Measurements from ENCODE around the gene HAT1.
"Not testable (repeated sequence)": the region's sequence is repeated elsewhere in the genome, so short reads cannot be mapped to it uniquely, and the experiment has no call there.

The HAT1 gene

DNA sequence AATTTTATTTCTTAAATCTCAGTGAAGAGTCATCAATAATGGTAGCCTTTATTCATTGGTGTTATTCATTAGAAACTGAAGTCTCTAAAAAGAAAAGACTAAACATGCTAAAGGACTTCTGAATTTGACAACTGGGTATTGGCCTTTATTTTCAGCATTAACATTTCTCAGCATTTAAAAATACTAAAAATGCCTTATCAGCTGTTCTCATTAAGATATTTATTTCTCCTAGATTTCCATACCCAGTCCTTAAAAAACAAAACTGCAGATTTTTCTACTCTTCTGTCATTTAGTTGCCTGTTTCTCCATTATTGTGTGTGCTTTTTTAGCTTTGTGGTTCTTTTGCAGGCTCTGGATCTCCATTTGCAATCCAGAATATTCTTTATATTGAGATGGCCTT is 46.2 kb downstream of the HAT1 start:
- H3K27me3 Mint-ChIP-seq = no peaks in the 10 kb centered on the region
- H3K36me3 Mint-ChIP-seq = peaks cover 29% of the 10 kb centered on the region
- no peaks in the 10 kb centered on the region for H3K4me1 Mint-ChIP-seq
- H3K27ac Mint-ChIP-seq = no peak overlapping the region
- ATAC-seq (ENCODE audit: low read depth) (no peak), DNase-seq (ENCODE audit: low spot score in 2 of 2) (no peak)
- H3K4me3 Mint-ChIP-seq = no peak overlapping the region
- H3K9me3 Mint-ChIP-seq = no peaks in the 10 kb centered on the region

DNA sequence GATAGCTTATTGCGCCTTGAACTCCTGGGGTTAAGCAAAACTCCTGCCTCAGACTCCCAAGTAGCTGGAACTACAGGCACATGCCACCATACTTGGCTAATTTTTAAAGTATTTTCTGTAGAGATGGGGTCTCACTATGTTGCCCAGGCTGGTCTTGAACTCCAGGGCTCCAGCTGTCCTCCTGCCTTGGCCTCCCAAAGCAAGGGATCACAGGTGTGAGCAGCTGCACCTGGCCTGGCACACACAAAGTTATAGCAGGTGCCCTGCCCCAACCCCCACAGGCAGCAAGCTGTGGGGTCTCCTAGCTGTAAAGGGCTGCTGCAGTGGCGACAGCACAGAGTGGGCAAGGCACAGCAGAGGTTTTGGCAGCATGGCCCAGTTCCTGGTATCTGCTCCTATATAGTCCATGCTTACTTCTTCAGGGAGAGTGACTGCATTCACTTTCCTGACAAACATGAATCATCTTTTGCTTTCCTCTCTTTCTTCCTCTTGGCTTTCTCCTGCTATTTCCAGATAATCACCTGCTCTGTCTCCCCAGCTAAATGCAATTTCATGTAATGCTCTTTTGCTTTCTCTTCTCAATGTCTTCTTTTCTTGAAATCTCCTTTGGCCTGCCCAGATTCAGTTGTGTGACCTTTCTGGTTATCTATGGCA is 50.2 kb downstream of the HAT1 start:
- Mint-ChIP-seq H3K4me3 (no peak overlapping the region), H3K4me1 (no peaks in the 10 kb centered on the region)
- ATAC-seq (ENCODE audit: low read depth) = no peak

DNA sequence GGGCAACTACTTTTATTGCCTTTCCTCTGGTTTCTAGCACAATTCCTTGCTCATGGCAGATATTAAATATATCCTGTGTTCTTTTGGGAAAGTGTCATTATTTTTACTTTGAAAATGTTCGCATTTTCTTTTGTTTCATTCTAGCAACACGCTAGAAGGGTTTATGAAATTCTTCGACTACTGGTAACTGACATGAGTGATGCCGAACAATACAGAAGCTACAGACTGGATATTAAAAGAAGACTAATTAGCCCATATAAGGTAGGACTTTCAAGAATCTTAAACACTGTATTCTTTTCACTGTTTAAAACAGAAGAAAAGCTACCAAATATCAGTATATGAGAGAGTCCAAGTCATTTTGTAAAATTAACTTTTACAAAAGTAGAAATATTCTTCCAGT is 56.8 kb downstream of the HAT1 start:
- Mint-ChIP-seq H3K4me1 (no peaks in the 10 kb centered on the region), H3K27me3 (no peaks in the 10 kb centered on the region), H3K27ac (no peak overlapping the region), H3K36me3 (peaks cover 46% of the 10 kb centered on the region), H3K9me3 (peaks cover 5% of the 10 kb centered on the region), H3K4me3 (no peak overlapping the region)
- ATAC-seq (ENCODE audit: low read depth) = no peak
- DNase-seq (ENCODE audit: low spot score in 2 of 2) = no peak

More for the DNA sequence above, 50.2 kb downstream of the HAT1 start:
- Mint-ChIP-seq H3K9me3 (no peaks in the 10 kb centered on the region), H3K27me3 (no peaks in the 10 kb centered on the region), H3K27ac (peak overlapping the region; percentile 33), H3K36me3 (peaks cover 28% of the 10 kb centered on the region)
- no peak for DNase-seq (ENCODE audit: low spot score in 2 of 2)

DNA sequence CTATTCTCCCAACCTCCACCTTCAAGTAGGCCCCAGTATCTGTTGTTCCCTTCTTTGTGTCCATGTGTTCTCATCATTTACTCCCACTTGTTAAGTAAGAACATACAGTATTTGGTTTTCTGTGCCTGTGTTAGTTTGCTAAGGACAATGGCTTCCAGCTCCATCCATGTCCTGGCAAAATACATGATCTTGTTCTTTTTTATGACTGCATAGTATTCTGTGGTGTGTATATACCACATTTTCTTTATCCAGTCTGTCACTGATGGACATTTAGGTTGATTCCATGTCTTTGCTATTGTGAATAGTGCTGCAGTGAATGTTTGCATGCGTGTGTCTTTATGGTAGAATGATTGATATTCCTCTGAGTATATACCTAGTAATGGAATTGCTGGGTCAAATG is 61.7 kb downstream of the HAT1 start:
- not testable (repeated sequence) for DNase-seq (ENCODE audit: low spot score in 2 of 2); H3K4me1 Mint-ChIP-seq; H3K4me3 Mint-ChIP-seq; ATAC-seq (ENCODE audit: low read depth); H3K9me3 Mint-ChIP-seq; H3K27ac Mint-ChIP-seq; H3K27me3 Mint-ChIP-seq
- H3K36me3 Mint-ChIP-seq = peaks cover 23% of the 10 kb centered on the region

DNA sequence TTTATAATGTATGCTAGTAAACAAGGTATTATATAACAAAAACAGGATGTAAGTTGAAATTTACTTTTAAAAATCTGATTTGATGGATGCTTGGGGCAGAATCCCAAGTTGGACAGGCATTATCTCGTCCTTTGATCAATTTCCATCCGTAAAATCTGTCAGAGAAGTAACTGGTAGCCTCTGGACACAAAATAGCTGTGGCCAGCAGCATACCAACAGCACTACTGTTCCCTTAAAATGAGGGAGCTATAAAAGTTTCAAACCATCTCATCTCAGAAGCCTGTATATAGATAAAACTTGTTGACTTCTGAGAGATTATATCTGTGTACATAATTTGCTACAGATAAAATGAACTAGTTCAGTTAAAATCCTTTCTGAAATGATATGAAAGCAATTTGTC is 62.8 kb downstream of the HAT1 start:
- peaks cover 19% of the 10 kb centered on the region for H3K36me3 Mint-ChIP-seq
- no peak overlapping the region for H3K4me3 Mint-ChIP-seq
- H3K27ac Mint-ChIP-seq = no peak overlapping the region
- H3K27me3 Mint-ChIP-seq = no peaks in the 10 kb centered on the region
- DNase-seq (ENCODE audit: low spot score in 2 of 2) (no peak), ATAC-seq (ENCODE audit: low read depth) (no peak)
- H3K4me1 Mint-ChIP-seq = no peaks in the 10 kb centered on the region
- peaks cover 5% of the 10 kb centered on the region for H3K9me3 Mint-ChIP-seq

DNA sequence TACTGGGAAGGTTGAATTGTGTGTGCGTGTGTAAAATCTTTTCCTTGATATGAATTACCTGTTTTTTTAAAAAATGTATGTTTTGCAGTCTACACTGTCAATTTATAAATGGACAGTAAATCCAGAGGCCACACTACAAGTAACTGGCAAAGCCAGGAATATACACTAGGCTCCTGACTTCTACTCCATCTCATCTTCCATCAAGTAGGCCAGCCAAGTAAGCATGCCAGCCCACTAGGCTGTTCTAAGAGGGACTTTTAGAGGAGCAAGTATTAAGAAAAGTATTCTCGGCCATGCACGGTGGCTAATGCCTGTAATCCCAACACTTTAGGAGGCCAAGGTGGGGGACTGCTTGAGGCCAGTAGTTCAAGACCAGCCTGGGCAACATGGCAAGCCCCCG is 64.5 kb downstream of the HAT1 start:
- Mint-ChIP-seq H3K4me3 (no peak overlapping the region), H3K9me3 (peaks cover 5% of the 10 kb centered on the region), H3K27ac (no peak overlapping the region), H3K36me3 (peaks cover 17% of the 10 kb centered on the region), H3K4me1 (no peaks in the 10 kb centered on the region), H3K27me3 (no peaks in the 10 kb centered on the region)
- ATAC-seq (ENCODE audit: low read depth) = no peak
- no peak for DNase-seq (ENCODE audit: low spot score in 2 of 2)

DNA sequence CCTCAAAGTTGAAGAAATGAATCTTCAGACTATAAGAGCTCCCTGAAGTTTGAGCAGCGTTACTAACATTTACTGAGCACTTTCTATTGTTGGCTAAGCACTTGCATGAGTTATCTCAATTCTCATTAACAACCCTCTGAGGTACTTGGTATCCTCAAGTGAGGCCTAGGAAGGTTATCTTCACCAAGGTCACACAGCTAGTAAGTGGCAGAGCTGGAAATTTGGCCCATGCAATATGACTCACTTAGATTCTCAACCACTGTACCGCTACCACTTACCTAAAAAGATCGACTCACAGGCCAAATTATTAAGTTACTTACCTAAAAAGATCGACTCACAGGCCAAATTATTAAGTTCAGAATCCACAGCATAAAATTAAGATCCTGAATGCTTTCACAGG is 68.8 kb downstream of the HAT1 start:
- no peaks in the 10 kb centered on the region for H3K9me3 Mint-ChIP-seq
- no peaks in the 10 kb centered on the region for H3K27me3 Mint-ChIP-seq
- no peak for ATAC-seq (ENCODE audit: low read depth)
- H3K36me3 Mint-ChIP-seq = no peaks in the 10 kb centered on the region
- H3K27ac Mint-ChIP-seq = no peak overlapping the region
- H3K4me1 Mint-ChIP-seq = no peaks in the 10 kb centered on the region
- no peak for DNase-seq (ENCODE audit: low spot score in 2 of 2)
- H3K4me3 Mint-ChIP-seq = no peak overlapping the region

DNA sequence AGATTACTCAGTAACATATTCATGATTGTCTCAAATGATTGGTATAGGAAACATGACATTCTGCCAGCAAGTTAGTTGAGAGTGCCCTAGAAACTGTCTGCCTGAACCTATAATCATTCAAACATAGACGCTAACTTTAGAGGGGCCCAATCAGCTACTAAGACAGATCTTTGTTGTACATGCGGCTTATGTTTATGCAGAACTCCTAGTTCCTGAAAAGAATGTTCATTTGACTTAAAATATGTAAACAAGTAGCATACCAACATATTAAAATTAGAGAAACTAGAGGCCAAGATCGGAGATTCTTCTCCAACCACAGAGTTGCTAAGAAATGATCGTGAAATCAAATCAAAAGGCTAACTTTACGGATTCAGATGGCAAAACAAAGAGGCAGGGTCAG is 73.3 kb downstream of the HAT1 start:
- no peak for DNase-seq (ENCODE audit: low spot score in 2 of 2)

DNA sequence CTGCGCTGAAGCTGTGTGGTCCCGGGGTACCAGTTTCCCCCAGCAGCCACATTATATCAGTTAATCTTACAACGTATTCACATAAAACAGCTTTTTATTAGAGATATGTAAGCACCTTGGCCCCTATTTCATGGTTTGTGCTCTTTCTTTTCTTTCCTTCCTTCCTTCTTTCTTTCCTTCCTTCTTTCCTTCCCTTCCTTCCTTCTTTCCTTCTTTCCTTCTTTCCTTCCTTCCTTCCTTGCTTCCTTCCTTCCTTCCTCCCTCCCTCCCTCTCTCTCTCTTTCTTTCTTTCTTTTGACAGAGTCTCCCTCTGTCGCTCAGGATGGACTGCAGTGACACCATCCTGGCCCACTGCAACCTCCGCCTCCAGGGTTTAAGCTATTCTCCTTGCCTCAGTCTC is 73.8 kb downstream of the HAT1 start:
- DNase-seq (ENCODE audit: low spot score in 2 of 2) (no peak), ATAC-seq (ENCODE audit: low read depth) (no peak)
- Mint-ChIP-seq H3K27ac (no peak overlapping the region), H3K36me3 (no peaks in the 10 kb centered on the region), H3K4me1 (peaks cover 14% of the 10 kb centered on the region), H3K4me3 (no peak overlapping the region), H3K9me3 (no peaks in the 10 kb centered on the region), H3K27me3 (no peaks in the 10 kb centered on the region)

More for the DNA sequence above, 73.3 kb downstream of the HAT1 start:
- no peaks in the 10 kb centered on the region for H3K9me3 Mint-ChIP-seq
- no peak overlapping the region for H3K27ac Mint-ChIP-seq
- no peaks in the 10 kb centered on the region for H3K36me3 Mint-ChIP-seq
- no peak for ATAC-seq (ENCODE audit: low read depth)
- no peak overlapping the region for H3K4me3 Mint-ChIP-seq
- H3K4me1 Mint-ChIP-seq = peaks cover 14% of the 10 kb centered on the region
- no peaks in the 10 kb centered on the region for H3K27me3 Mint-ChIP-seq

DNA sequence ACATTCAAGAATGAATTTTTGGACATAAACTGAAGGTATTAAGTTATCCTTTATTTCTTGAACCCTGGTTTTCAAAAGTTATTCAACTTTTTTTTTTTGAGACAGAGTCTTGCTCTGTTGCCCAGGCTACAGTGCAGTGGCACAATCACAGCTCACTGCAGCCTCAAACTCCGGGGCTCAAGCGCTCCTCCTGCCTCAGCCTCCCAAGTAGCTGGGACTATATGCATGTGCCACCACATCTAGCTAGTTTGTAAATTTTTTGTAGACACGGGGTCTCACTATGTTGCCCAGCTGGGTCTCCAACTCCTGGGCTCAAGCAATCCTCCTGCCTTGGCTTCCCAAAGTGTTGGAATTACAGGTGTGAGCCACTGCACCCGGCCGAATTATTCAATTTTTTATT is 74.8 kb downstream of the HAT1 start:
- ATAC-seq (ENCODE audit: low read depth); DNase-seq (ENCODE audit: low spot score in 2 of 2); H3K36me3 Mint-ChIP-seq; H3K27me3 Mint-ChIP-seq; H3K4me3 Mint-ChIP-seq; H3K27ac Mint-ChIP-seq; H3K9me3 Mint-ChIP-seq: not testable (repeated sequence)
- H3K4me1 Mint-ChIP-seq = peaks cover 14% of the 10 kb centered on the region

DNA sequence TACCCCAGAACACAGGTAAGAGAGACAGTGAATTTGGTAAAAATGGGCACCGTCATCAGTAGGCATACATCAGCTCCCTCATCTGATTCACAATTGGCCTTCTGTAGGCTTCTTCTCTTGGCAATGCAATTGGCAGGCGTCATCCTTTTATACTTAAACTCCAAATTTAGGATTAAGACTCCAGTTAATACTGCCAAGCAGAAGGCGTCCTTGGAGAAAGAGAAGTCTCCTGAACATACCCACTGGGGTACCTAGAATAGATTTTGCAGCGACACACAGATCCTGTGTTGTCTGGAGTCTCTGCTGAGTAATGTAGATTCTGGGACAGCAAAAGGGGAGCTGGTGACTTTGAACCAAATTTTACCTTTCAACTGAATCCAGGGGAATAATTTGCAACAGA is 76.9 kb downstream of the HAT1 start:
- ATAC-seq (ENCODE audit: low read depth) (no peak), DNase-seq (ENCODE audit: low spot score in 2 of 2) (no peak)
- no peaks in the 10 kb centered on the region for H3K27me3 Mint-ChIP-seq
- H3K4me3 Mint-ChIP-seq = peak overlapping the region; percentile 91
- no peaks in the 10 kb centered on the region for H3K9me3 Mint-ChIP-seq
- H3K36me3 Mint-ChIP-seq = no peaks in the 10 kb centered on the region
- peaks cover 14% of the 10 kb centered on the region for H3K4me1 Mint-ChIP-seq
- H3K27ac Mint-ChIP-seq = no peak overlapping the region

DNA sequence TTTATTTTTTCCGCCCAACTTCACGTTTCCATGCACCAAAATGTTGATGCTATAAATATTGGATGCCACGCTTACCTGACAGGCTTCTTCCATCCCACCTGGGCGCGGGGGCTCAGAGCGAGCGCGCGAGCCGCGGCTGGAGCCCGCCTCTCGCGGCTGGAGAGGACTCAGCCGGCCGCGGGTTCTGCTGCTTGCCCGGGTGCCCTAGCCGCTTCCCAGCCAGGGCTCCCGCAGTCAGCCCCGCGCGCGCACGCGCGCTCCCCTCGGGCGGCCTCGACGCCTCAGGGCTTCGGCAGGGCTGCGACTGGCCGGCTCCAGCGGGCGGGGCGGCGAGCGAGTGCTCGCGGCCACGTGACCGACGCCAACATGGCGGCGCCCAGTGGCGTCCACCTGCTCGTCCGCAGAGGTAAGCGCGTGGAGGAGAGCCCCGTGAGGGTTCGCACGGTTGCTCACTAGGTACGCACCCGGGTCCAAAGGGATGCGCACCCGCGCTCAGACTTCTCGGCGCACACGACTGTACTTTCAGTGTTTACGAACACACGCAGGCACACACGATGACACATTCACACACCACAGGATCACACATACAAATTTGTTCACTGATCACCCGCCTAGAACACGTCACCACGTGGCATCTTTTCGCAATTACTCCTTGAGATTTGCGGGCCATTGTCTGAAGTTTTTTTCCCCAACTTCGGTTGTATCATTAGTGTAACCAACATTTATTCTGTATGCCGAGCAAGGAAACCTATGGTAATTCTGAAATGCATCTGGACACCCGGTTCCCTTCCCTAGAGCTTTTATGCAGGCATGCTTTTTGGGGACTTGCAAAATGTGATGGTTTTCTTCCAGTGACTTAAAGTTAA is 77.6 kb downstream of the HAT1 start, which contains the start of gene METAP1D:
Gene METAP1D (plus strand): TSS at position 350 of the 866 bp plus-strand sequence. CDS start 17 bp downstream, at position 367.
- peak; percentile 94 for ATAC-seq (ENCODE audit: low read depth)
- no peaks in the 10 kb centered on the region for H3K36me3 Mint-ChIP-seq
- peak within 1 kb of the TSS; percentile 91 for H3K4me3 Mint-ChIP-seq
- peak within 1 kb of the TSS; percentile 93 for H3K27ac Mint-ChIP-seq
- DNase-seq (ENCODE audit: low spot score in 2 of 2) = peak; percentile 70 to 78
- H3K4me1 Mint-ChIP-seq = peaks cover 14% of the 10 kb centered on the region
- H3K27me3 Mint-ChIP-seq = no peaks in the 10 kb centered on the region
- no peaks in the 10 kb centered on the region for H3K9me3 Mint-ChIP-seq

DNA sequence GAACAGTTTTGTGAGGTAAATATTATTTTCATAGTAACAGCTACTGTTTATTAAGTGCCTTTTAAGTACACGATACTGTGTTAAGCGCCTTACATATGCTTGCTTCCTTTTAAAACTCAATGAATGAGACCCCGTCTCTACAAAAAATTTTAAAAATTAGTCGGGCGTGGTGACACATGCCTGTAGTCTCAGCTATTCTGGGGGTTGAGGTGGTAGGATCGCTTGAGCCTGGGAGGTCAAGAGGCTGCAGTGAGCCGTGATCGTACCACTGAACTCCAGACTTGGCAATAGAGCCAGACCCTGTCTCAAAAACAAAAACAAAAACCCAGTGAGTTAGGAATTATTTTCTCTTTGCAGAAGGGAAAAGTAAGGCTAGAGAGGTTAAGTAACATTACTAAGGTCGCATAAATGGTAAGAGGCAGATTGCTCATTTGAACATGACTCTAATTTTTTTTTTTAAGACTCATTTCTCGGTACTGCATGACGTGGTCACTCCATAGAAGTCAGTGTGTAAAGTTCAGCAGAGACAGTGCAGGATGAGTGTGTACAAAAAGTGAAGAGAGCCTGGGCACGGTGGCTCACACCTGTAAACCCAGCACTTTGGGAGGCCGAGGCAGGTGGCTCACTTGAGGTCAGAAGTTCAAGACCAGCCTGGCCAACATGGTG is 78.6 kb downstream of the HAT1 start:
- H3K27ac Mint-ChIP-seq = peak overlapping the region; percentile 93

DNA sequence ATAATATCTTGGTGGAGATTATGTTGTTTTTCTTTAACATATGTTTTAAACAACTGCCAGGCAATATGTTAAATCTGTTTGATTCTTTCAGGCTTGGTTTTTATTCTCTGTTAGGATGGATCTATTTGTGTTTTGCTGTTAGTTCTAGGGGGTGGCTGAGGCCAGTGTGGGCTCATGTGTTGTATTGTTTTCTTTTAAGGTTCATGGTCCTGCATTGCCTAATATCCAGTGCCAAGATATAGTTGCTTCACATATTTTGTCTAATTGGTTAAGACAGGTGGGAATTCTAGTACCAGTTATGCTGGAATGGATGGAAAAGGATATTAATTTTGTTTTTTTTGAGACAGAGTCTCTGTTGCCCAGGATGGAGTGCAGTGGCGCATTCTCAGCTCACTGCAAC is 85.1 kb downstream of the HAT1 start:
- no peak overlapping the region for H3K27ac Mint-ChIP-seq
- ATAC-seq (ENCODE audit: low read depth) (no peak), DNase-seq (ENCODE audit: low spot score in 2 of 2) (no peak)
- no peak overlapping the region for H3K4me3 Mint-ChIP-seq
- no peaks in the 10 kb centered on the region for H3K27me3 Mint-ChIP-seq
- no peaks in the 10 kb centered on the region for H3K9me3 Mint-ChIP-seq
- peaks cover 7% of the 10 kb centered on the region for H3K36me3 Mint-ChIP-seq
- peaks cover 2% of the 10 kb centered on the region for H3K4me1 Mint-ChIP-seq

More for the DNA sequence above, 78.6 kb downstream of the HAT1 start:
- DNase-seq (ENCODE audit: low spot score in 2 of 2) = no peak
- H3K36me3 Mint-ChIP-seq = no peaks in the 10 kb centered on the region
- peak overlapping the region; percentile 91 for H3K4me3 Mint-ChIP-seq
- H3K9me3 Mint-ChIP-seq = no peaks in the 10 kb centered on the region
- no peaks in the 10 kb centered on the region for H3K27me3 Mint-ChIP-seq
- no peak for ATAC-seq (ENCODE audit: low read depth)
- peaks cover 14% of the 10 kb centered on the region for H3K4me1 Mint-ChIP-seq

Data from memory B cell (primary cell).